DOHH2 (cell line): Measurements from ENCODE around the gene CAMK2D.

Experiments
- H3F3A ChIP-seq: fragments of 200-600 bp; sonication (generic), shearing (Covaris generic); 2 replicates; pipeline ENCODE4 v1.6.0; 2016; ENCODE audit warnings: antibody characterized with exemption, mild to moderate bottlenecking; ENCODE audit not compliant: control insufficient read depth, insufficient read depth
- H3K27ac ChIP-seq: fragments of 200-600 bp; sonication (generic); 2 replicates; pipeline ENCODE4 v1.5.1; 2014; ENCODE audit warnings: low read depth, mild to moderate bottlenecking, low read length, moderate library complexity
- H3K27me3 ChIP-seq: fragments of 200-600 bp; sonication (generic); 2 replicates; pipeline ENCODE4 v1.6.1; 2014; ENCODE audit warnings: mild to moderate bottlenecking, low read length, mixed read lengths; ENCODE audit not compliant: control insufficient read depth
- H3K36me3 ChIP-seq: fragments of 200-600 bp; sonication (generic); 2 replicates; pipeline ENCODE4 v1.6.1; 2014; ENCODE audit warnings: mild to moderate bottlenecking, low read length, moderate library complexity, mixed read lengths; ENCODE audit not compliant: control insufficient read depth
- H3K4me1 ChIP-seq: fragments of 200-600 bp; sonication (generic); 2 replicates; pipeline ENCODE4 v1.6.1; 2014; ENCODE audit warnings: mild to moderate bottlenecking, low read length, mixed read lengths; ENCODE audit not compliant: control insufficient read depth
- H3K4me2 ChIP-seq: fragments of 200-600 bp; sonication (generic); 2 replicates; pipeline ENCODE4 v1.6.0; 2014; ENCODE audit warnings: mild to moderate bottlenecking, low read length, moderate library complexity
- H3K4me3 ChIP-seq: fragments of 200-600 bp; sonication (generic); 2 replicates; pipeline ENCODE4 v1.5.1; 2014; ENCODE audit warnings: mild to moderate bottlenecking, low read length, mixed read lengths
- H3K79me2 ChIP-seq: fragments of 200-600 bp; sonication (generic); 2 replicates; pipeline ENCODE4 v1.6.1; 2014; ENCODE audit warnings: mild to moderate bottlenecking, low read length, mixed read lengths; ENCODE audit not compliant: control insufficient read depth
- H3K9me2 ChIP-seq: fragments of 200-600 bp; sonication (generic); replicated peaks from 2 replicates; pipeline ENCODE4 v1.6.1; 2014; ENCODE audit warnings: mild to moderate bottlenecking, low read length, mixed read lengths; ENCODE audit not compliant: control insufficient read depth
- H3K9me3 ChIP-seq: fragments of 200-600 bp; sonication (generic); 2 replicates; pipeline ENCODE4 v1.6.1; 2014; ENCODE audit warnings: antibody characterized with exemption, low read length, mixed read lengths; ENCODE audit not compliant: control insufficient read depth, insufficient read depth
- H4K20me1 ChIP-seq: fragments of 200-600 bp; sonication (generic); 2 replicates; pipeline ENCODE4 v1.6.0; 2014; ENCODE audit warnings: low read depth, mild to moderate bottlenecking, antibody characterized with exemption, low read length, moderate library complexity; ENCODE audit not compliant: control insufficient read depth, insufficient read depth
- EZH2phosphoT487 ChIP-seq: fragments of 200-600 bp; sonication (generic); IDR thresholded peaks from 2 replicates; pipeline ENCODE4 v1.6.1; 2017; ENCODE audit warnings: borderline replicate concordance, mild to moderate bottlenecking, antibody characterized with exemption, low read length, moderate library complexity, mixed read lengths
- TF ChIP-seq, protein P1 (sequence below): fragments of 200-600 bp; sonication (generic); IDR thresholded peaks from one replicate; pipeline ENCODE4 v1.5.1; 2014; ENCODE audit warnings: antibody characterized with exemption, mild to moderate bottlenecking, low read depth, low read length; ENCODE audit not compliant: poor library complexity, severe bottlenecking

CAMK2D gene

DNA sequence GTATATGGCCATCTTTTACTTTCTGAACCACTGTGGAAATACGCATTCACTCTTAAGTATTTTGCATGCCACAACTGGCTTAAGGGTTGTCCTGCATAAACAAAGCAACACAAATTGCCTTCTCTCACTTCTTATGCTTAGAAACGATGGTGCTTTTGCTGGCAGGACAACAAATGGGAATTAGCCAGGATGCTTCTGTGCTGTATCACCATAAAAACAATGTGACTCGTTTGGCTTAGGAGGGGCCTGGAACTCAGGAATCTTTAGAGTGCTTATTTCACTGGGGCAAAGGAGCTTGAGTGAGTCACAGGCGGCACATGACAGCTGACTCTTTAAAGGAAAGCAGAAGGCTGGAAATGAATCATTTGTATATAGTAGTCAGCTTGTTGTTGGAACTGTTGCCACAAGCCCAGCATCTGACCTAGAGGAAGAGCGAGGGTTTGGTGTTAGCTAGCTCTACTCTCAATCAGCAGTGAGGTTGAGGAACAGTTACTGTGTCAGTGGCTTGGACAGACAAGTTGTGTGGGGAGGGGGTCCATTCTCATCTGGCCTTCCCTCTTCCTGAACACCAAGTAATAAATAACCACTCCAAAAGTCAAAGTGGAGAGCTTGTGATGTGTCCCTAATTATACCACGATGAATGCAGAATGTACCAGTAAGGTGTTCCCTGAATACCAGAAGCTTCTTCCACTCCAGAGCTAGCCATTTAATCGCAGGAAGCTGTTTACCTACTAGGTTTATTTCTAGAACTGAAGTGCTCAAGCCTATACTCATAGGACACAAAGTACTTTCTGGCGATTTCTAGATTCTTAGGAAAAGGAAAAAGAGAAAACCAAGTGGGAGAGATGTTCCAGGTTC, 293.1 kb downstream of the CAMK2D start:
- Histone ChIP-seq H4K20me1 (no peaks in the 10 kb centered on the region), H3K4me1 (no peaks in the 10 kb centered on the region), H3K27me3 (no peaks in the 10 kb centered on the region), H3F3A (no peaks in the 10 kb centered on the region), H3K36me3 (peaks cover 26% of the 10 kb centered on the region), H3K9me2 (no peaks in the 10 kb centered on the region), H3K79me2 (no peaks in the 10 kb centered on the region), H3K27ac (no peak overlapping the region), H3K9me3 (no peaks in the 10 kb centered on the region), H3K4me3 (no peak overlapping the region), H3K4me2 (no peak overlapping the region)
- no peak for TF ChIP-seq EZH2phosphoT487
- TF ChIP-seq, protein P1, sequence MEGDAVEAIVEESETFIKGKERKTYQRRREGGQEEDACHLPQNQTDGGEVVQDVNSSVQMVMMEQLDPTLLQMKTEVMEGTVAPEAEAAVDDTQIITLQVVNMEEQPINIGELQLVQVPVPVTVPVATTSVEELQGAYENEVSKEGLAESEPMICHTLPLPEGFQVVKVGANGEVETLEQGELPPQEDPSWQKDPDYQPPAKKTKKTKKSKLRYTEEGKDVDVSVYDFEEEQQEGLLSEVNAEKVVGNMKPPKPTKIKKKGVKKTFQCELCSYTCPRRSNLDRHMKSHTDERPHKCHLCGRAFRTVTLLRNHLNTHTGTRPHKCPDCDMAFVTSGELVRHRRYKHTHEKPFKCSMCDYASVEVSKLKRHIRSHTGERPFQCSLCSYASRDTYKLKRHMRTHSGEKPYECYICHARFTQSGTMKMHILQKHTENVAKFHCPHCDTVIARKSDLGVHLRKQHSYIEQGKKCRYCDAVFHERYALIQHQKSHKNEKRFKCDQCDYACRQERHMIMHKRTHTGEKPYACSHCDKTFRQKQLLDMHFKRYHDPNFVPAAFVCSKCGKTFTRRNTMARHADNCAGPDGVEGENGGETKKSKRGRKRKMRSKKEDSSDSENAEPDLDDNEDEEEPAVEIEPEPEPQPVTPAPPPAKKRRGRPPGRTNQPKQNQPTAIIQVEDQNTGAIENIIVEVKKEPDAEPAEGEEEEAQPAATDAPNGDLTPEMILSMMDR: no peak

DNA sequence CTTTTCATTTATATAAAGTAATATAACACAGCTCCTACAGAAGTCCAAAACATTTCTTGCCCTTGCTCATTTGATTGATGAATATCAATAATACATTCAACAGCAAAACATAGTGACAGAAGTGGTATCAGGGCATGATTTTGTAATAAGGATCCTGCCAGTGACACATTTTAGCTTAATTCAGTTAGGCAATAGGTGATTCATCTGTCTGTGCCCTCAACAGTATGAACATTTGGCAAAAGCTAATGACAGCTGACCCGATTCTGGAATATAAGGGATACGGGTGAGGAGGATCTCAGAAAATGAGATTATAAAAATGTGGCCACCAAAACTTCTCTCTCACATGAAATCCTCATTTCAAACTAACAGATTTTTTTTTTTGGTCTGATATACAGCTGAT, 294.0 kb downstream of the CAMK2D start:
- Histone ChIP-seq H3K4me1 (no peaks in the 10 kb centered on the region), H3K27me3 (no peaks in the 10 kb centered on the region), H3K27ac (no peak overlapping the region), H3K4me3 (no peak overlapping the region), H3K4me2 (no peak overlapping the region), H3K79me2 (no peaks in the 10 kb centered on the region), H3K9me3 (no peaks in the 10 kb centered on the region), H3K36me3 (peaks cover 29% of the 10 kb centered on the region), H4K20me1 (no peaks in the 10 kb centered on the region), H3K9me2 (no peaks in the 10 kb centered on the region), H3F3A (no peaks in the 10 kb centered on the region)
- TF ChIP-seq, protein P1: no peak
- no peak for TF ChIP-seq EZH2phosphoT487

- Histone ChIP-seq H3K4me3 (no peak overlapping the region), H3K4me1 (no peaks in the 10 kb centered on the region), H3F3A (no peaks in the 10 kb centered on the region), H4K20me1 (no peaks in the 10 kb centered on the region), H3K27me3 (no peaks in the 10 kb centered on the region), H3K9me2 (no peaks in the 10 kb centered on the region), H3K4me2 (no peak overlapping the region), H3K27ac (no peak overlapping the region), H3K9me3 (no peaks in the 10 kb centered on the region), H3K79me2 (no peaks in the 10 kb centered on the region), H3K36me3 (peaks cover 70% of the 10 kb centered on the region)
- TF ChIP-seq, protein P1: no peak
- no peak for TF ChIP-seq EZH2phosphoT487
Observed at GRCh38 chr4:113462286-113462685, 299.3 kb downstream of the CAMK2D start.
